Mammary epithelial cell (primary cell): Measurements from ENCODE around the gene KL.

Experiments used
- CTCF ChIP-seq, 2 donors: IDR thresholded peaks in 1 of 2; conservative IDR thresholded peaks in 1 of 2; 2 replicates each; pipeline ENCODE4 v1.5.1; 2011 to 2012; ENCODE audit warnings: inconsistent platforms in 2 of 2, low read length in 2 of 2, mild to moderate bottlenecking in 2 of 2, control low read depth in 1 of 2, low read depth in 1 of 2; ENCODE audit not compliant: insufficient read depth in 1 of 2; ENCODE audit errors: extremely low read depth in 1 of 2
- EZH2 ChIP-seq: IDR thresholded peaks from 2 replicates; pipeline ENCODE4 v1.6.1; 2012; ENCODE audit warnings: low read length, inconsistent platforms, borderline replicate concordance

- TF ChIP-seq CTCF (conservative IDR thresholded peaks at IDR 0.05 in 1 of 2, IDR thresholded peaks at IDR 0.05 in 1 of 2; ENCODE audit: extremely low read depth in 1 of 2, insufficient read depth in 1 of 2, low read depth in 1 of 2, low read length in 2 of 2) (no peak), EZH2 (no peak)
These were observed 92.4 kb downstream of the KL start for GRCh38 chr13:33108620-33109019.
